SU-DHL-6 (cell line): ENCODE measurements around the gene KCNMB2.

ENCODE experiments used
- H2AFZ ChIP-seq: fragments of 200-600 bp; sonication (generic); 2 replicates; pipeline ENCODE4 v1.6.1; 2014; ENCODE audit warnings: low read depth, mild to moderate bottlenecking, moderate library complexity, mixed read lengths, antibody characterized with exemption, low read length; ENCODE audit not compliant: severe bottlenecking
- H3F3A ChIP-seq: fragments of 200-600 bp; shearing (Covaris generic); 2 replicates; pipeline ENCODE4 v1.6.0; 2016; ENCODE audit warnings: antibody characterized with exemption, mild to moderate bottlenecking; ENCODE audit not compliant: insufficient read depth
- H3K27ac ChIP-seq: fragments of 200-600 bp; sonication (generic); 2 replicates; pipeline ENCODE4 v1.5.1; 2016; ENCODE audit warnings: low read depth, mild to moderate bottlenecking, low read length, moderate library complexity, mixed read lengths
- H3K27me3 ChIP-seq: fragments of 200-600 bp; sonication (generic), shearing (Covaris generic); 2 replicates; pipeline ENCODE4 v1.6.0; 2014; ENCODE audit warnings: mild to moderate bottlenecking, low read length
- H3K36me3 ChIP-seq: fragments of 200-600 bp; sonication (generic); 2 replicates; pipeline ENCODE4 v1.6.1; 2014; ENCODE audit warnings: mild to moderate bottlenecking, low read length, mixed read lengths
- H3K4me2 ChIP-seq: fragments of 300-600, 200-600 bp; shearing (Covaris generic), sonication (generic); 2 replicates; pipeline ENCODE4 v1.6.0; 2014; ENCODE audit warnings: low read length, low read depth, mild to moderate bottlenecking; ENCODE audit not compliant: poor library complexity, severe bottlenecking
- H3K4me3 ChIP-seq: fragments of 200-600 bp; sonication (generic); 2 replicates; pipeline ENCODE4 v1.5.1; 2014; ENCODE audit warnings: antibody characterized with exemption, low read length, mild to moderate bottlenecking, mixed read lengths; ENCODE audit not compliant: insufficient read depth, poor library complexity, severe bottlenecking
- H3K79me2 ChIP-seq: fragments of 200-600 bp; sonication (generic); 2 replicates; pipeline ENCODE4 v1.6.1; 2014; ENCODE audit warnings: mild to moderate bottlenecking, low read length, moderate library complexity; ENCODE audit not compliant: insufficient read depth
- H3K9ac ChIP-seq: fragments of 200-600 bp; sonication (generic); 2 replicates; pipeline ENCODE4 v1.7.0; 2014; ENCODE audit warnings: mild to moderate bottlenecking, low read length
- H3K9me2 ChIP-seq: fragments of 200-600 bp; sonication (generic); replicated peaks from 2 replicates; pipeline ENCODE4 v1.6.1; 2014; ENCODE audit warnings: low read length; ENCODE audit not compliant: insufficient read depth
- H3K9me3 ChIP-seq: fragments of 200-600 bp; sonication (generic); 2 replicates; pipeline ENCODE4 v1.6.1; 2014; ENCODE audit warnings: low read length, mixed read lengths; ENCODE audit not compliant: insufficient read depth
- H4K20me1 ChIP-seq: fragments of 200-600 bp; sonication (generic); 2 replicates; pipeline ENCODE4 v1.6.1; 2014; ENCODE audit warnings: low read depth, mild to moderate bottlenecking, antibody characterized with exemption, low read length, moderate library complexity, mixed read lengths
- CTCF ChIP-seq: fragments of 200-600 bp; sonication (generic); IDR thresholded peaks from one replicate; pipeline ENCODE4 v1.5.1; 2017; ENCODE audit warnings: antibody characterized with exemption, mild to moderate bottlenecking, low read length, moderate library complexity; ENCODE audit not compliant: insufficient read depth, poor library complexity, severe bottlenecking
- EZH2phosphoT487 ChIP-seq: fragments of 200-600 bp; sonication (generic), shearing (Covaris generic); conservative IDR thresholded peaks from 2 replicates; pipeline ENCODE4 v1.6.1; 2018; ENCODE audit warnings: mild to moderate bottlenecking, antibody characterized with exemption, low read length, moderate library complexity, mixed read lengths

The KCNMB2 gene

DNA sequence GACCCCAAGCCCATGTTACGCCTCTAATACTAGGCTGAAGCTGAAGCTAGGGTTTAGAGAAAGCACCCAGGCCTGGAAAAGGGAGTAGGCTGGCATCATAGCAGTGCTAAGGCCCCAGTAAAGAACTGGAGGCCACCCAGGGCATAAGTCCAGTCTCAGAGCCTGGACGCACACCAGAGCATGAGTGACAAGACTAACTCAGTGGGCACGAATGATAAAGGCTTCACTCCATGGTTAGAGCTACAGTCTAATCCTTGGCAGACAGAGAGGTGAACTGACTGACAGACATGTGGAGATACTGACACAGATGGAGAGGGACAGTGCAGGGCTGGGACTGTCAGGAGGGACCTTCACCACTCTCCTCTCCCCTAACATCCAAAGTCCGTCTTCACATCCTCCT lies 139.8 kb downstream of the KCNMB2 start:
- no peak overlapping the region for H3K9ac ChIP-seq
- no peaks in the 10 kb centered on the region for H3K9me3 ChIP-seq
- H3K4me2 ChIP-seq, result peak overlapping the region; percentile 26
- peak overlapping the region; percentile 76 for H3K27ac ChIP-seq
- H3K36me3 ChIP-seq, result peaks cover 7% of the 10 kb centered on the region; the same call in 1 of the 2 replicates
- no peaks in the 10 kb centered on the region for H3K27me3 ChIP-seq
- H4K20me1 ChIP-seq, result no peaks in the 10 kb centered on the region
- no peak for TF ChIP-seq EZH2phosphoT487
- TF ChIP-seq CTCF, result no peak
- H3K4me3 ChIP-seq, result no peak overlapping the region
- no peaks in the 10 kb centered on the region for H3K9me2 ChIP-seq
- peaks cover 7% of the 10 kb centered on the region; the same call in 1 of the 2 replicates for H3K79me2 ChIP-seq
- no peaks in the 10 kb centered on the region for H3F3A ChIP-seq
- H2AFZ ChIP-seq, result no peak overlapping the region

- TF ChIP-seq EZH2phosphoT487, result no peak
- H3K79me2 ChIP-seq, result peaks cover 7% of the 10 kb centered on the region; the same call in 1 of the 2 replicates
- no peak overlapping the region for H2AFZ ChIP-seq
- H3K9me3 ChIP-seq, result peaks cover 9% of the 10 kb centered on the region; the same call in 1 of the 2 replicates
- H3K27me3 ChIP-seq, result no peaks in the 10 kb centered on the region
- no peaks in the 10 kb centered on the region for H3F3A ChIP-seq
- no peaks in the 10 kb centered on the region for H4K20me1 ChIP-seq
- H3K36me3 ChIP-seq, result peaks cover 18% of the 10 kb centered on the region
- peak overlapping the region; percentile 38 for H3K4me2 ChIP-seq
- no peaks in the 10 kb centered on the region for H3K9me2 ChIP-seq
- H3K9ac ChIP-seq, result peak overlapping the region; percentile 11; the same call in 1 of the 2 replicates
- H3K4me3 ChIP-seq, result no peak overlapping the region
- peak overlapping the region; percentile 76 for H3K27ac ChIP-seq
These were observed 140.9 kb downstream of the KCNMB2 start for GRCh38 chr3:178676942-178677790.

DNA sequence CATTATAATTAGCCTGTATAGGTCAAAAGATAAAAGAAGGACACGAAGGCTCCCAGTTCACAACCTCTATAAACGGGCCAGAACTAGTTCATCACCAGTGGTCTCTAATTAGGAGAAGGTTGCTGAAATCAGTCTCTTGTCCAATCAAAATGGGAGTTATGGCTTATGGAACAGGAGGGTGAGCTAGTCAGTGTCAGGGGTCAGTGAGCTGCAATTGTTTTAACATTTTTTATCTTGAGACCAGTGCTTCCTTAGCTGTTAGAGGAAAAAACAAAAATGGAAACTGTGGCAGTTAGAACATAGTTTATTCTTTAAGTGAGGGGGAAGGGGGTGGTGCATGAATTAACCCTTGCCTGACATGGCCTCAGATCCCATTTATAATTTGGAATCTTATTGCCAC lies 141.7 kb downstream of the KCNMB2 start:
- Histone ChIP-seq H3K4me2 (no peak overlapping the region), H3F3A (no peaks in the 10 kb centered on the region), H4K20me1 (no peaks in the 10 kb centered on the region), H3K36me3 (peaks cover 24% of the 10 kb centered on the region), H3K4me3 (no peak overlapping the region), H3K79me2 (peaks cover 7% of the 10 kb centered on the region; the same call in 1 of the 2 replicates), H3K9ac (no peak overlapping the region), H2AFZ (no peak overlapping the region), H3K27ac (no peak overlapping the region), H3K9me2 (no peaks in the 10 kb centered on the region), H3K9me3 (peaks cover 11% of the 10 kb centered on the region; the same call in 1 of the 2 replicates), H3K27me3 (no peaks in the 10 kb centered on the region)
- TF ChIP-seq CTCF (no peak), EZH2phosphoT487 (no peak)

GRCh38 chr3:178680037-178680436 lies 143.8 kb downstream of the KCNMB2 start:
- Histone ChIP-seq H4K20me1 (no peaks in the 10 kb centered on the region), H3K27me3 (no peaks in the 10 kb centered on the region), H3K9ac (no peak overlapping the region), H2AFZ (no peak overlapping the region), H3F3A (no peaks in the 10 kb centered on the region), H3K4me3 (no peak overlapping the region), H3K79me2 (peaks cover 7% of the 10 kb centered on the region; the same call in 1 of the 2 replicates), H3K9me3 (peaks cover 11% of the 10 kb centered on the region; the same call in 1 of the 2 replicates), H3K4me2 (no peak overlapping the region), H3K27ac (no peak overlapping the region), H3K36me3 (peaks cover 27% of the 10 kb centered on the region), H3K9me2 (no peaks in the 10 kb centered on the region)
- TF ChIP-seq EZH2phosphoT487, result no peak
